ENCODE measurements around the gene MBP. TPM values are rescaled to one million over a fixed set of nuclear protein-coding genes. Genes with fewer than 3 reads are reported as not detected.

MBP gene
- total and polyA plus RNA-seq, 10 of the 15 experiments (the other 5 are each of a cell fraction or from before 2014, with no cell fraction given): 12.2 to 67.8 (median 42.1) TPM

- TF ChIP-seq POU2F2 (IDR thresholded peaks at IDR 0.05; ENCODE audit: borderline replicate concordance, low read depth, low read length): no peak
- TF ChIP-seq CHD2 (IDR thresholded peaks at IDR 0.05; ENCODE audit: borderline replicate concordance, low read depth, low read length): no peak
- TF ChIP-seq NFYB (IDR thresholded peaks at IDR 0.05; ENCODE audit: insufficient read depth, low read depth, low read length): no peak
- no peak for TF ChIP-seq POLR2AphosphoS2 (IDR thresholded peaks at IDR 0.05; ENCODE audit: low read depth, low read length)
Measured at GRCh38 chr18:77025831-77026363, 106.7 kb downstream of the MBP start (continued).

GRCh38 chr18:77025123-77025522, 107.5 kb downstream of the MBP start:
- 95% methylated on average over 15 of the region's 15 CpGs for WGBS (ENCODE audit: insufficient coverage, insufficient replicate concordance, low lambda C conversion rate, missing lambda C conversion rate)
- CTCF ChIA-PET: no interaction called here

More at GRCh38 chr18:77025123-77025522, 107.5 kb downstream of the MBP start:
- intact Hi-C loops (cut with micrococcal nuclease; ENCODE audit: unreplicated experiment): no loop called here
- H2AFZ ChIP-seq (ENCODE audit: control insufficient read depth, low read depth, low read length): no peak overlapping the region
- in situ Hi-C loops (cut with MboI): no loop called here
- H3K4me1 ChIP-seq (ENCODE audit: control insufficient read depth, insufficient read depth, low read length): no peaks in the 10 kb centered on the region
- H3K27me3 ChIP-seq (replicated peaks in 1 of 2; ENCODE audit: control insufficient read depth in 2 of 2, insufficient read depth in 2 of 2, low read length in 1 of 2): no peaks in the 10 kb centered on the region
- DNase-seq (ENCODE audit: low read depth, low spot score) (no peak), ATAC-seq (no peak), FAIRE-seq (no peak)
- no peak overlapping the region for H3K4me3 ChIP-seq
- POLR2A ChIA-PET: no interaction called here
- H3K9me3 ChIP-seq (replicated peaks; ENCODE audit: control insufficient read depth, insufficient read depth, low read length): no peaks in the 10 kb centered on the region
- H3K4me2 ChIP-seq (ENCODE audit: control insufficient read depth, insufficient read depth): no peak overlapping the region
- SMC1A ChIA-PET (ENCODE audit: uncharacterized antibody, unreplicated experiment): interaction anchor here (0.7 kb wide), 1 partner anchor 45 kb away, joined by 3 read pairs; no protein-coding TSS in a partner anchor
- H3K27ac ChIP-seq (ENCODE audit: control insufficient read depth, insufficient read depth): no peak overlapping the region
- no peaks in the 10 kb centered on the region; the same call in 1 of the 2 replicates for H3K79me2 ChIP-seq (ENCODE audit: control insufficient read depth, insufficient read depth, low read length)
- H3K9ac ChIP-seq (ENCODE audit: control insufficient read depth, insufficient read depth, low read length): no peak overlapping the region
- no peak for TF ChIP-seq NR2C1 (IDR thresholded peaks at IDR 0.05)
- no peak for TF ChIP-seq BCLAF1 (IDR thresholded peaks at IDR 0.05)
- no peak for TF ChIP-seq NFXL1 (IDR thresholded peaks at IDR 0.05; ENCODE audit: borderline replicate concordance)
- TF ChIP-seq GABPA (IDR thresholded peaks at IDR 0.05; ENCODE audit: low read depth): no peak
- TF ChIP-seq EED (IDR thresholded peaks at IDR 0.05; ENCODE audit: low read depth): no peak
- TF ChIP-seq SIN3A (IDR thresholded peaks at IDR 0.05; ENCODE audit: low read depth, low read length): no peak
- TF ChIP-seq POLR2AphosphoS5 (IDR thresholded peaks at IDR 0.05; ENCODE audit: low read length): no peak
- no peak for TF ChIP-seq CBX3 (IDR thresholded peaks at IDR 0.05; ENCODE audit: borderline replicate concordance, low read depth)
- TF ChIP-seq ZNF384 (IDR thresholded peaks at IDR 0.05; ENCODE audit: borderline replicate concordance, low read depth, low read length): no peak
- no peak for TF ChIP-seq USF2 (IDR thresholded peaks at IDR 0.05; ENCODE audit: borderline replicate concordance, low read depth, low read length)
- no peak for TF ChIP-seq NRF1 (conservative IDR thresholded peaks at IDR 0.05; ENCODE audit: low read depth, low read length)
- no peak for TF ChIP-seq TCF3 (IDR thresholded peaks at IDR 0.05; ENCODE audit: borderline replicate concordance, insufficient read depth, low read depth, low read length)
- TF ChIP-seq HDGF (IDR thresholded peaks at IDR 0.05): no peak
- TF ChIP-seq CBX5 (IDR thresholded peaks at IDR 0.05; ENCODE audit: low read depth): no peak
- no peaks in the 10 kb centered on the region for H4K20me1 ChIP-seq (ENCODE audit: control insufficient read depth, insufficient read depth)
- RAD21 ChIA-PET (ENCODE audit: unreplicated experiment): no interaction called here
- BruUV-seq (replicated peaks): no TSS peak
- H3K36me3 ChIP-seq (ENCODE audit: control insufficient read depth in 2 of 2, insufficient read depth in 2 of 2, low read length in 1 of 2): peaks cover 3 to 11% of the 10 kb centered on the region in 2 experiments; a peak in 3 of 4 replicates

Data from GM12878 (cell line).